ENCODE results near the gene ARPC2.

ARPC2 gene

DNA sequence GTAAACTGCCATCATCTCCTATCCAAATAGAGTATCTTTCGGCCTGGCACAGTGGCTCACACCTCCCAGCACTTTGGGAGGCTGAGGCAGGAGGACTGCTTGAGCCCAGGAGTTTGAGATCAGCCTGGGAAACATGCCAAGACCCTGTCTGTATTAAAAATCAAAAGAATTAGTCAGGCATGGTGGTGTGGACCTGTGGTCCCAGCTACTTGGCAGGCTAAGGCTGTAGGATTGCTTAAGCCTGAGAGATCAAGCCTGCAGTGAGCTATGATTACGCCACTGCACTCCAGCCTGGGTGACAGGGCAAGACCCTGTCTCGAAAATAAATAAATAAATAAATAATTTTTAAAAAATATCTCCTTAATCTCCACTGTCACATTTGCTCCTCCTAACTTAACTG is 14.7 kb upstream of the ARPC2 start:
- Histone ChIP-seq H3K9me3 (ENCODE audit: severe bottlenecking) (no peaks in the 10 kb centered on the region), H3K27ac (no peak overlapping the region), H3K36me3 (no peaks in the 10 kb centered on the region), H3K27me3 (ENCODE audit: insufficient read depth, low read depth, severe bottlenecking) (no peaks in the 10 kb centered on the region), H3K4me3 (ENCODE audit: low read depth, low read length) (no peak overlapping the region)
- DNase-seq, result no peak
- TF ChIP-seq, protein P1, sequence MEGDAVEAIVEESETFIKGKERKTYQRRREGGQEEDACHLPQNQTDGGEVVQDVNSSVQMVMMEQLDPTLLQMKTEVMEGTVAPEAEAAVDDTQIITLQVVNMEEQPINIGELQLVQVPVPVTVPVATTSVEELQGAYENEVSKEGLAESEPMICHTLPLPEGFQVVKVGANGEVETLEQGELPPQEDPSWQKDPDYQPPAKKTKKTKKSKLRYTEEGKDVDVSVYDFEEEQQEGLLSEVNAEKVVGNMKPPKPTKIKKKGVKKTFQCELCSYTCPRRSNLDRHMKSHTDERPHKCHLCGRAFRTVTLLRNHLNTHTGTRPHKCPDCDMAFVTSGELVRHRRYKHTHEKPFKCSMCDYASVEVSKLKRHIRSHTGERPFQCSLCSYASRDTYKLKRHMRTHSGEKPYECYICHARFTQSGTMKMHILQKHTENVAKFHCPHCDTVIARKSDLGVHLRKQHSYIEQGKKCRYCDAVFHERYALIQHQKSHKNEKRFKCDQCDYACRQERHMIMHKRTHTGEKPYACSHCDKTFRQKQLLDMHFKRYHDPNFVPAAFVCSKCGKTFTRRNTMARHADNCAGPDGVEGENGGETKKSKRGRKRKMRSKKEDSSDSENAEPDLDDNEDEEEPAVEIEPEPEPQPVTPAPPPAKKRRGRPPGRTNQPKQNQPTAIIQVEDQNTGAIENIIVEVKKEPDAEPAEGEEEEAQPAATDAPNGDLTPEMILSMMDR (IDR thresholded peaks at IDR 0.05; ENCODE audit: low read depth, low read length), result no peak

DNA sequence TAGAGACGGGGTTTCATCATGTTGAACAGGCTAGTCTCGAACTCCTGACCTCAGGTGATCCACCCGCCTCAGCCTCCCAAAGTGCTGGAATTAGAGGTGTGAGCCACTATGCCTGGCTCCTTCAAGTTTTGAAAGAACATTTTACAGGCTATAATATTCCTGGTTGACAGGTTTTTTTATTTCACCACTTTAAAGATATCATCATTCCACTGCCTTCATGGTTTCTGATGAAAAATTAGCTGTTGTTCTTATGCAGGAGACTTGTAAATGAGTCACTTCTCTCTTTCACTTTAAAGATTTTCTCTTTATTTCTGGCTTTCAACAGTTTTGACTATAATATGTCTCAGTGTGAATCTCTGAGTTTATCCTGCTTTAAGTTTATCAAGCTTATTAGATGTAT is 7.9 kb upstream of the ARPC2 start:
- H3K4me3 ChIP-seq (ENCODE audit: low read depth, low read length), result no peak overlapping the region
- DNase-seq, result no peak

DNA sequence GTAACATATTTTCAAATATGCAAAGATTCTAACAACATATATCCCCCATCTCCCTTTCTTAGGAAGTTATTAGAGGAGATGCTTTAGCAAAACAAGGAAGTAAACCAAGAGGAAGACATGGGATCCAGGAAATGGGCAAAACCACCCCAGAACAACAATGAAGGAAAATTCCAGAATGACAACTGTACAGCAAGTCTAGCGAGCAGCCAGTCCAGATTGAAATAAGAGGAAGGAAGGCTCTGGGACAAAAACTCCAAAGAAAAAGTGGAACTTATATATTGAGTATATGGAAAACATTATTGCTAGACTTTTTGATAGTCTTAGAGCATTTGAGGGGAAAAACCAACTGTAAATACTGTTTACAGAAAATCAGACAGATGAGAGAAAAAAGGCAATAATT is 2.9 kb upstream of the ARPC2 start:
- DNase-seq, result no peak
- Histone ChIP-seq H3K27ac (no peak overlapping the region), H3K27me3 (ENCODE audit: insufficient read depth, low read depth, severe bottlenecking) (no peaks in the 10 kb centered on the region), H3K9me3 (ENCODE audit: severe bottlenecking) (peaks cover 2% of the 10 kb centered on the region), H3K4me3 (ENCODE audit: low read depth, low read length) (no peak overlapping the region), H3K36me3 (peaks cover 6% of the 10 kb centered on the region)
- TF ChIP-seq, protein P1 (IDR thresholded peaks at IDR 0.05; ENCODE audit: low read depth, low read length), result no peak

More for the DNA sequence above, 7.9 kb upstream of the ARPC2 start:
- Histone ChIP-seq H3K9me3 (ENCODE audit: severe bottlenecking) (peaks cover 5% of the 10 kb centered on the region), H3K27me3 (ENCODE audit: insufficient read depth, low read depth, severe bottlenecking) (no peaks in the 10 kb centered on the region), H3K27ac (no peak overlapping the region), H3K36me3 (no peaks in the 10 kb centered on the region)
- TF ChIP-seq, protein P1 (IDR thresholded peaks at IDR 0.05; ENCODE audit: low read depth, low read length), result no peak

DNA sequence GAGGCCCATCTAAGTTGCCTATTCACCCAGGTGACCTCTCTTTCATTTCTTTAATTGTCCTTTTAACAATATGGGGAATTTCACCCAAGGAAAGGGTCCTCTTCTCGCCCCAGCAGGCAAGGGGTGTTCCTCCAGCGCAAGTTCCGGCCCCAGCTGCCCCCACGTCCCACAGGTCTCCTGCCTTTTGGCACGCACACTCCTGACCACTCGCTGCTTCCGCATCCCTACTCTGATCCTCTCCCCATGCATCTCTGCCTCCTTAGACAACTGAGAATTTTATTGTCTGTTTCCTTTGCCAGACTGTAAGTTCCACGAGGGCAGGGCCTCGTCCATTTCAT is 684 bp upstream of the ARPC2 start:
- H3K36me3 ChIP-seq, result peaks cover 6% of the 10 kb centered on the region
- H3K9me3 ChIP-seq (ENCODE audit: severe bottlenecking), result no peaks in the 10 kb centered on the region
- DNase-seq, result no peak
- no peaks in the 10 kb centered on the region for H3K27me3 ChIP-seq (ENCODE audit: insufficient read depth, low read depth, severe bottlenecking)
- peak overlapping the region; percentile 67 for H3K27ac ChIP-seq
- peak overlapping the region; percentile 76 for H3K4me3 ChIP-seq (ENCODE audit: low read depth, low read length)
- TF ChIP-seq, protein P1 (IDR thresholded peaks at IDR 0.05; ENCODE audit: low read depth, low read length), result no peak

DNA sequence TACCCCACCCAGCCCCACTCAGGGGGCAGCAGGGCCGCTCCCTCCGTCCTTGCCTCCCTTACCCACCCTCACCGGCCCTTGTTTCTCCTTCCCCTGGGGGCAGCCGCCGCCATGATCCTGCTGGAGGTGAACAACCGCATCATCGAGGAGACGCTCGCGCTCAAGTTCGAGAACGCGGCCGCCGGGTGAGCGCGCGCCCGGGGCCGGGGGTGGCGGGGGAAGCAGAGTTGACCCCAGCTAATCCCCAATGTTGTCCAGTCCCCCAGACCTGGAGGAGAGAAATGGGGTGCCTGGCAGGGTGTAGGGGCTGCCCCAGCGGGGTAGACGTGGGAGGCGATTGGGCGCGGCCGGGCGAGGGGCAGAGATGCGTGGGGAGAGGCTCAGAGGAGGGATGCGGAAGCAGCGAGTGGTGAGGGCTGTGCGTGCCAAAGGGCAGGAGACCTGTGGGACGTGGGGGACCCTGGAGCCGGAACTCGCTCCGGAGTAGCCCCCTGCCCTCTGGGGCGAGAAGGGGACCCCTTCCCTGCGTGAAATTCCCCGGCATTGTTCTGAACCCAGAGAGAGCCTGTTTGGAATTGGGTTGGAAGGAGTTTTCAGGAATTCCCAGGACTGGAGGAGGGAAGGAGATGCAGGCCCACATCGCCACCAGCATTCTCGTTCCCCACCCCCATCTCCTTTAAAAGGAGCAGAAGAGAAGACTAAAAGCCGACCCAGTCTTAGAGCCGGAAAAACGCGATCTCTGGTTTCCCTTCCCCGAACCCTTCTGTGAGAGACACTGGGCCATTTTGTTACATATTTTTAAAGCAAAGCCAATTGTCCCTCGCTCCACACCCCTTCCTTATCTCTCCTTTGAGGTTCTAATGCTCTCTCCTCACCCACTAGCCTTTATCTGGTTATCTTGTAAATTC is 625 bp downstream of the ARPC2 start:
- TF ChIP-seq, protein P1 (IDR thresholded peaks at IDR 0.05; ENCODE audit: low read depth, low read length), result no peak
- no peaks in the 10 kb centered on the region for H3K9me3 ChIP-seq (ENCODE audit: severe bottlenecking)
- peak overlapping the region; percentile 76 for H3K4me3 ChIP-seq (ENCODE audit: low read depth, low read length)
- peak overlapping the region; percentile 77 for H3K27ac ChIP-seq
- no peaks in the 10 kb centered on the region for H3K27me3 ChIP-seq (ENCODE audit: insufficient read depth, low read depth, severe bottlenecking)
- H3K36me3 ChIP-seq, result peaks cover 6% of the 10 kb centered on the region
- peak; percentile 30 for DNase-seq
